Inflammatory macrophage treated with lipopolysaccharide for 1 hour (primary cell): ENCODE results near the gene WDFY1.
A peak's percentile ranks its signal among the peaks of the same experiment; 100 is the strongest.

Experiments used
- DNase-seq, 2 donors: peaks; one replicate each; pipeline ENCODE4 v3.0.0-alpha.2; 2020 to 2022

Gene WDFY1

GRCh38 chr2:223853425-223853837 is 91.7 kb downstream of the WDFY1 start:
- DNase-seq: no peak

DNA sequence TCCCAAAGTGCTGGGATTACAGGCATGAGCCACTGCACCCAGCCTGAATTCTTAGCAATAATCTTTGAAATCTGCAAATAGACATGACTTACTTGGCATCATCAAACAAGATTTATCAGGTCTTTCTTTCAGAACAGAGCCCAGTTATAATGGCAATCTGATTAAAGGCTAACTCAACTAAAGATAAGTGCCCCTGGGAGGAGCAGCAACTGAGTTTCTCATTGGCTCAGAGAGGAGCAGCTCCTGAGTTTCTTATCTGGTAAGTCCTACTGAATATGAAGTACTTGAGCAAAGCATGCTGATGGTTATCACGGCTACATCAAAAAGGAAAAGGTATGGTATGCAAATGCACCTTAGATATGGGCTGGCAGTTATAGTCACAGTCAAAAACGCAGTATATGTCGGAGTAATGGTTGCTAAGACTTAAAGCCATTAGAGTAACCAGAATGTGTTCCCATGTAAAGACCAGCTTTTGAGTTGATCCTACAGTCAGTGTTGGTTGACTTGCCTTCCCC is 92.8 kb downstream of the WDFY1 start:
- DNase-seq: no peak

DNA sequence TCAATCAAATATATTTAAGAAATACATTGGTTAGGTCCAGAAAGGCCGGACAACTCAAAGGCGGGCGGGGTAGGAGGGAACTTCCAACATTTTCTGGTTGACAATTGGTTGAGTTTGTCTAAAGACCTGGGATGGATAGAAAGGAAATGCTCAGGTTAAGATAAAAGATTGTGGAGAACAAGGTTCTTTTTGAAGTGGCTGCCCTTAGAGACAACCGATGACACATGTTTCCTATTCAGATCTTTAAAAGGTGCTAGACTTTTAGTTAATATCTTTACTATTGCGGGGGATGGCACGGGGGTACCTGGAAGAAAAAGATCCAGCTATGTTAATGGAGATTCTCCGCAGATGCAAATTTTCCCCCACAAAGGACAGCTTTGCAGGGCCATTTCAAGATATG is 97.7 kb downstream of the WDFY1 start:
- no peak for DNase-seq

DNA sequence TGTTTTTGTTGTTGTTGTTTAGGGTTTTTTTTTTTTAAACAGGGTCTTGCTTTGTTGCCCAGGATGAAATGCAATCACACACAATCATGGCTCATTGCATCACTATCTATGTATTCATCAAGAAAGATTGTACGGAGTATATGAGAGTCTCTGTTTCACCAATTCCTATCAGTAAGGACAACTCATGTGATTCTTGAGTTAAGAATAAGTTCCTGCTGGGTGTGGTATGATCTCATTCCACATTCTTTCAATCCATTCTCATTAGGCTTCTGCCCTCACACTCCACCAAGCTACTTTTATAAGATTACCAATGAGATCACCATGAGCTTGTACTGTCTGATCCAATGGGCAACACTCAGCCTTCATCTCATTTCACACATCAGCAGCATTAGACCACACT is 98.6 kb downstream of the WDFY1 start:
- DNase-seq: no peak

GRCh38 chr2:223841436-223842190 is 103.5 kb downstream of the WDFY1 start:
- peak in 1 of 2 donors; percentile 27 for DNase-seq

DNA sequence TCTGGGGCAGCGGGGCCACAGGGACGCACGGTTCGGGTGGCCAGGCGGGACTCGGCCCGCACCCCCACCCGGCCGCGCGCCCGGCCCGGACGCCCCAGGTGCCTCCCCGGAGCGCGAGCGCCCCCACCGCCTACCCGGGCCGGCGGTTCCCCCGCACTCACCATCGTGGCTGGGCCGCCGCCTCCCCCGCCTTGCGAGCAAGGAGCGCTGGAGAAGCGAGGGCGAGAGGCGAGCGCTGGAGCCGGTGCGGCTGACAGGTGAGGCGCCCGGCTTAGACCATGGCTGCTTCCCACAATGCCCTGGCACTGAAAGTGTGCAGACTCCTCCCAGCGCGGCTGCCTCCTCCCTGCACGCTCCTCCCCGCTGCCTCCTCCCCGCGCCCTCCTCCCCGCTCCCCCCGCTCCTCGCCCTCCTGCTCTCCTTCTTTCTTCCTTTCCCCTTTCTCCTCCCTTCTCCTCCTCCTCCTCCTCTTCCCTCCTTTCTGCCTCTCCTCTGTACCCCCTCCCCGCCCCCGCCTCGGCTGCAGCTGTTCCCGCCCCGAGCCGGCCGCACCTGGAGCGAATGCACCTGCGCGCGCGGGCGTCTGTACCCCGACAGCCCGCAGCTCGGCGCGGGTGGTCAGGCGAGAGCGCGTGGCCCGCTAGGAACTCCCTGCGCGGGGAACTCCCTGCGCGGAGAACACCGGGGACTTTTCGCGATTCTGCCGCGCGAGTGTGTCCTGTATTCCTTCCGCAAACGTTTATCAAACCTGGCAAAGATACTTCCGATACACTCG is 107.7 kb downstream of the WDFY1 start, which contains the start of gene AP1S3:
Gene AP1S3 (minus strand): TSS at position 296 of the 775 bp plus-strand sequence. CDS start 132 bp downstream, at position 164.
- DNase-seq: peak; percentile 55 to 82

DNA sequence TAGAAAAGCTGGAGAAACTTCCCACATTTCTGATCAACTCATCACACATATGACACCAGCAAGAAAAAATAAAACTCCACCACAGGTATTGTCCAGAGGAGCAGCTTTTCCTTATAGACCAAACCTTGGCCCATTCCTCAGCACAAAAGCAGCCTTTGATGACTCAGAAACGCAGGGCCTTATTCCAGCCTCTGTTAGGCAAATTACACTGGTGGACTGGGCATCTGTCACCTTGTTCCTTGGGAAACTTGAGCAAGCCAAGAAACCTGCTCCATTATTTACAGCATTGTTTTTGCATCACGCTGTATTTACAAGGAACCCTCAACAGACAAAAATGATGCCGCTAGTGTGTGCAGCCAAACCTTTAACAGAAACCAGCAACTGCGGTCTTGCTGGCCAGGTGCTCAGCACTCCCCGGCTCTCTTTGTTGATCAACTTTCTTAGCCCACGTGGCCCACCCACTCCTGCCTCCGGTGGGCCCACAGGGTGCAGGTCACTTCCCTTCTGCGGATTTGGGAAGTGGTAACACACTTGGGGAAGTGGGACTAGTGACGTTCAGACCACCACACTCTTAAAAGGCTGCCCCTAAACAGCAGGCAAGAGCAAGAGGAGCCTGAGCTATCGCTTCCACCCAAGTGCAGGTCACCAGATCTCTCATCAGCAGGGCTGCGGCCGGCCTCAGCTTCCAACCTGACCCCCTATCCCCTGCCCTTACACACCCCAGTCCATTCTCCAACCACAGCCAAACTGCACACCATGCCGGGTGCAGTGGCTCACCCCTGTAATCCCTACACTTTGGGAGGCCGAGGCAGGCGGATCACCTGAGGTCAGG is 109.2 kb downstream of the WDFY1 start:
- DNase-seq: peak; percentile 26 to 58

- DNase-seq: no peak
Measured at GRCh38 chr2:223834431-223834830, 110.7 kb downstream of the WDFY1 start.

DNA sequence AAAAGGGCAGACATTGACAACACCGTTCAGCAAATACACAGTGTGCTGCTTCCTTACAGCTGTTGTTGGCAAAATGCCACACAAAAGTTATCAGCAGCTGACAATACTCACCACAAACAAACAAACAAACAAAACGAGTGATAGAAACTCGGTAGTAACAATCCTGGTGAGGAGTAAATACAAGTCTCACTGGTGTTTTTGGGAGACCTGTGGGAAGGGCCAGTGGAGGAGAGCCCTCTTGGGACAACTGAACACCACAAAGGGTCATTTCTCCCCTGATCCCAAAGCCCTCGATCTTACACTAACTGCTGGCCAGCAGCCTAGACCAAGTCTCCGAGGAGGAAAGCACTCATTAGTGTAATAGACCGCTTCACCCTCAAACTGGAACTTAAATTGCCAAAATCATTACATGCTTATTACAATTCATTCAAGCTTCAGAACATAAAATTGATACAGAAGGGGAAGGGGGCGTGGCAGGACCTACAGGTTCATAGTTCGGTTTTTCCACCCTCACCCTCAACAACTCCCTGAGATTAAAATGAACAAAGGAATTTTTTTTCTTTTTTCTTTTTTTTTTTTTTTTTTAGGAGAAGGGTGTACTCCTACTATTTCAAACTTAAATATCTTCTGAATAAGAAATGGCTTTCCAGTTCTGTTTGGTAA is 112.8 kb downstream of the WDFY1 start:
- DNase-seq: no peak

GRCh38 chr2:223829128-223829527 is 116.0 kb downstream of the WDFY1 start:
- no peak for DNase-seq

DNA sequence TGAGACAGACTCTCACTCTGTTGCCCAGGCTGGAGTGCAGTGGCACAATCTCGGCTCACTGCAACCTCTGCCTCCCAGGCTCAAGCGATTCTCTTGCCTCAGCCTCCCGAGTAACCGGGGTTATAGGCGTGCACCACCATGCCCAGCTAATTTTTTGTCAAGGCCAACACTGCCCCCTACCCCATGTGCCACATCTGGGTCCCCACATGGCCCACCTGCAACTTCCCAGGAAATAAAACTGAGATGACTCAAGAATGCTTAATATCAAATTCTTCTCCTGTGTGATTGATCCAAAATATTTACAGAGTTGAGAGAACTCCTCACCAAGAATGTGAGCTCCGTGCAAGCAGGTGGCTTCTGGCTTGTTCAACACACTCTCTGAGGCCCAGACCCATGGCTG is 116.8 kb downstream of the WDFY1 start:
- no peak for DNase-seq

DNA sequence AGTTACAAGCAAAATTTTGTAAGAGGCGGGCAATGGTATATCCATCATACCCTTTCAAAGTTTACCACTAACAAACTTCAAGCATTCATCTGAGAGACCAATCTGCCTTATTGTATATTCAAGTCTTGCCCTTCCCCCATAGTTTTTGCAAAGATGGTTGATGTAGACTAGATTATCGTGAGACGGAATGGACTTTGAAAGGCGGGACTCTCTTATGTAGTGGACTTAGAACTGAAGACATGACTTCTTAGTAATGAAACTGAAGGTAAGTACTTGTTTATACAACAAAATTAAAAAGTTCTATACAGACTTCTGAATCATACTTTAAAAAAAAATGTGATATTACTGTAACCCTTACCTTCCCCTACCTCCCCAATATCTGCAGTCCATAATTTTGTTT is 118.1 kb downstream of the WDFY1 start:
- no peak for DNase-seq
